GM18873 (cell line): ENCODE data around the gene CNIH3.

Experiments
- ATAC-seq: cut with Tn5 transposase; IDR thresholded peaks from one replicate; pipeline ENCODE4 v1.9.1; 2021; ENCODE audit warnings: mild to moderate bottlenecking, moderate library complexity, moderate number of reproducible peaks; ENCODE audit not compliant: unreplicated experiment, low FRiP score

CNIH3 gene

DNA sequence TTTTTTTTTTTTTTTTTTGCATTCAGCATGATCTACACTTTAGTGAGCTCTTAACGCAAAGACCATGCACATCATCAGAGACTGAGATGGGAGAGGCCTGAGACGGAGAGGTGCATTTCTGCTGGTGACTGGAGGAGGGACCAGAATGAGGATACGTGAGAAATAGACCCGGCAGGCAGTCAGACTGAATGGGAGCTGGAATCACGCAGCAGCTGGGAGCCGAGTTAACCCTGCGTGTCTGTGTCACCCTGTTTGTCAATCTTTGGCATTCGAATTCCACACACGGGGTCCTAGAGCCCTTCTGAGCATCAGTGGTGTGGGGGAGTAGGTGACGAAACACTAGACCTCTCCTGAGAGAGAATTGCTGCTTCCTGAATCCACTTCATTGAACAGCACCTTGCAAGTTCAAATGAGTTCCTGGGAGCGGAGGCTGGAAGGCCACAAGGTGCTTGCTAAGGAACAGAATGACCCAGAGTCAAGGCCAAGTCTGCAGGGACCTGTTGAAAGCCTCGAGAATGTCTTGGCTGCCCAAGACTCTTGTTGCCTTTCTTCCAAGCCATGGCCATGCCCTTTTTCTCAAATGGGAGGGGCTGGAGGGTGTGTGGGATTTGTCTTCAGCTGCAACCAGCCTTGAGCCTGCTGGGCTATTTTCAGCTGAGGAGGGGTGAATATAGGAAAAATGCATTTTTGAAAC lies 123.3 kb downstream of the CNIH3 start:
- ATAC-seq, result no peak

DNA sequence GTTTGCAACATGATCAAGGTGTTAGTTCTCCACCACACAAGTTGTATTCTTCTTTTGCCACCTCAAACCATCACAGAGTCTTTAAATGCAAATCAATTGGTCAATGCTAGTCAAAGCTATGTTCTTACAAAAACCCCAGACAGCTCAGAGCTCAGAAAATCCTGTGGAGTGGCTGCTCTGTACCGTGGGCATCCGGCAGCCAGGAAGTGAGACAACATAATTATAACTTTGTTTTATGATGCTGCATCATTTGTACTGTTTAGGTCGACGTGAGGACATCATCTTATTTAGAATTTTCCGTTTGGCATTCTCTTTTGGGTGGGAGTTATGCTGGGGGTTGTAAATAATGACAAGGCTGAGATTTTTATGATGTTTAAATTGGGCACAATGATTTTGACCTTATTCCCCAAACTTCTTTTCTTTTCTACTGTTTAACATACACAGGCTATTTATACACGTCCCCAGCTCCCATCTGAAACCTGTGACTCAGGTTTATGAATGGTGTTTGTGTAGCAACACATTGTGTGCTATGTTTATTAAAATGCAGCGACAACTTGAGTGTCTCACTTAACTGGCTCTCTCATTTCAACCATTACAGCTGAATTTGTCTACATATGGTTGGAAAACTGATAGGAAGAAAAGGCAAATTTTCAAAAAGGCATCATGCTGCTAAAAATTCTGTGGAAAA lies 124.0 kb downstream of the CNIH3 start:
- ATAC-seq, result peak; percentile 87

DNA sequence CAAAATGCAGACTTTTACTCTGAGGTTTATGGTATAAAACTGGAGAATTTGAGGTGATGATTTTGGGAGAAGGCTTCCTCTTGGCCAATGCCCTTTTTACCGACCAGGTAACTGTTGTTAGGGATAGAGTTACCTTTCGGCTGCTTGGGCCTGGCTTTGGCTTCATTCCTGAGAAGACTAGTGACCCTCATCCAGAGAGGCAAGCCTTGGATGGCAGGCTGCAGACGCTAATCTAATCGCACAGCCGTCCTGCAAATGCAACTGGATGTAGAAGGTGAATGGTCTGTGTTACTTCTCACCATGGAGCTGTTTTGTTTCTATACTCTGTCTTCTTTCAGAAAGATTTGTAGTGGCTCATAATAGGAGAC lies 124.6 kb downstream of the CNIH3 start:
- ATAC-seq, result no peak

DNA sequence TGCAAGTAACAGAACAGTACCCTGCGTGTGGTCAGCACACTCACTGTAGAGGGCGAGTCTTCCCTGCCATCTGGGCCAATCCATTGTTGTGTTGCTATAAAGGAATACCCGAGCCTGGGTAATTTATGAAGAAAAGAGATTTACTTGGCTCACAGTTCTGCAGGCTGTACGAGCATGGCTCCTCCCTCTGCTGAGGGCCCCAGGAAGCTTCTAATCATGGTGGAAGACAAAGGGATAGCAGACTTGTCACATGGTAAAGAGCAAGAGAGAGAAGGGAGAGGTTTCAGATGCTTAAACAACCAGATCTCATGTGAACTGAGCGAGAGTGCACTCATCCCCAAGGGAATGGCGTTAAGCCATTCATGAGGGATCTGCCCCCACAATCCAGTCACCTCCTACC lies 126.2 kb downstream of the CNIH3 start:
- ATAC-seq, result no peak

DNA sequence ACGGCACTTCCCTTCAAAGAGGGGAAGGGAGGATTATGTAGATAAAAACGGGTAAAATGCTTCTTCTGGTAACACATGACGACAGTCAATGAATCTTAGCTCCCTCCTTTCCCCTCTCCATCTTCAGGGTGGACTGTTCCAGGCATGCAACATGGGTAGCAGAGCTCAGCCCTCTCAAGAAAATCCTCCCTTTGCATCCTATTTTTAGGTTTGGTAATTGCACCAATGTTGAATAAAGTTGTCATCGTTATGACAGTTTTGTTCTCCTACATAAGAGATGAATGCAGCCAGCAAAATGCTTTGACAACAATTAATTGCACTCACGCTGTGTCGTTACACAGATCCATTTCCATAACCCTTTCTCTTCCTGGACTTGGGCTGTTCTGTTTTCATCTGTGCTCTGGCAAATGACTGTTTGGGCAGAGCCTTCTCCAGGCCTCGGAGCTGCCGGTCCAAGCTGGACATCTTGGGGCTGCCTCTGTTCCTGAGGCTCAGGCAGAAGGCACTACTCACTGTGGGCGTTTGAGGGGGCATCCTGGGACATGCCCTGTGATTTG lies 127.6 kb downstream of the CNIH3 start:
- no peak for ATAC-seq

DNA sequence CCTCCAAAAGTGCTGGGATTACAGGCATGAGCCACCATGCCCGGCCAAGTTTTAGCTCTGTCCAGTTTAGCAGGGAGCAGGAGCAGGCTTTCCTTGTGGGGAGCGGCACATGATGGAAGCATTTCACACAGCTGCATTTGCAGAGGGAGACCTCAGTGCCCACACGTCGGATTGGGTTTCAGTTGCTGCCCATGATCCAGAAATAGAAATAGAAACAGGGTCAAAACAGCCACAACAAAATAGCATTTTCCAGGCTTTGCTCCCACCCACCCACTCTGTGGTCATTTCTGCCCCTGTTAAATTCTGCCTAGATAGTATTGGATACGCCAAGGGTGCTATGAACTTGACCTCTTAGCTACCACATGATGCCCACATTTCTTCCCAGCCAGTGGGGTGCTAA lies 128.4 kb downstream of the CNIH3 start:
- ATAC-seq, result no peak

DNA sequence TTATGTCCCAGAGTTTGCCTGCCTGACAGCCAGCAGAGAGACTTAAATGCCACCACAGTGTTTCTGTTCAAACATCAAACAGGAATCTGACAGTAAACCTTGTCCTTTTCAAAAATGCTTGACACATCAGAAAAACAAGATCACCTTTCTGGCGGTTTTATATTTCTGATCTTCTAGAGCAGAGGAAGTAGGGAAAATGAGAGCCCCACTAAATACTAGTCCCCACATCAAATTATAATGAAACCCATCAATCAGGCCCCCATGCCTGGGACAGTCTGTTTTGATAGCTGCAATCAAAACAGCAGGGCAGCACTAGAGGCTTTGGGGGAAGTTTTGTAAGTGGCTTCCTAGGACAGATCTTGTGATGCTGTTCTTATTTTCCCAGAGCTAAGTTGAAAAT lies 129.3 kb downstream of the CNIH3 start:
- no peak for ATAC-seq

DNA sequence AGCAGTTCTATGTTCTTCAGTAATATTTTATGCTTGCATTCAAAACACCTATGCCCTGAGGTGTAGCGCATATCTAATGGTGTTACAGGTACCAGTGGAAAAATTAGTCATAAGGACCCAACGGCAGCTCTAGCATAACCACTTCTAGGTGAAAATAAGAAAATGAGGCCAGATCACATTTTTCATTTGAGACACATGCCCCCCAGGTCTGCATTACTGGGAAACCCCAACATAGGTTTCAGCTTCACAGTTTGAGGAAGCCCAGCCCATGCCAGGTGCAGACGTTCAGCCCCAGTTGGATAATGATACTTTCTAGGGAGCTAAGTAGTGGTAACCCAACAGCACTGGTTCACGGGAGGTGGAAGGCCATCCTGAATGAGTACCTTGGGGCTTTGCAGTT lies 129.8 kb downstream of the CNIH3 start:
- ATAC-seq, result no peak

DNA sequence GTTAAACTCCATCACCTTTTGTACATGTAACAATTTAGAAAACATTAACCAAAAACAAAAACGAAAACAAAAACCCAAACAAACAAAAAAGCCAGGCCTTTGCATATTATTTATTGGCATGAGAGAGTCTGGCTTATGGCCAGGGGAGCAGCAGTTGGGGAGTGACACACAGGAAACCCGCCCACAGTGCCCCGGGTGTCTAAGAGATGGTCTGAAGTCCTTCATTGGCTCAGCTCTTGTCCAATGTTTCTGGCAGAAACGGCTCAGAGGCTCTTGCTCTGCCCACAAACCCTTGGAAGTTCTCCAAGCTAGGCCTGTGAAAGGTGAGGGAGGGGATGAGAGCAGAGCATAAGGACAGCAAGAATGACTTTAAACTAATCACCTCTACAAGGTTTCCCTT lies 131.5 kb downstream of the CNIH3 start:
- no peak for ATAC-seq

DNA sequence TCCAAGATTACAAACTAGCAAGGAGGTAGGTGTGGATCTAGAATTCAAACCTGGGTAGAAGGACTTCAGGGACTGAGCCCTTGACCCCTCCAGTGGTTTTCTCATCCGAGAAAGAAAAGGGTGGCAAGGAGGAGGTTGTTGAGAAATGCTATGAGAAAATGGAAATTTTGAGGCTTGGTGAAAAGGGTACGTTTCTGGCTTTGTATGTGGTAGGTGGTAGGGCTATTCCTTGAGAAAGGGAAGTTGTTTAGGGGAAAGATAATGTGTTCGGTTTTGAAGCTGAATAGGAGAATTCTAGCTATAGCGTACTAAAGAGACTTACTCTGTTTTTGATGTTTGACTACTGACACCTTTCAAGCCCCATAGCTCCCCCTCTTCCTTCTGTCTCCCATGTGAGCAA lies 133.8 kb downstream of the CNIH3 start:
- ATAC-seq, result no peak

DNA sequence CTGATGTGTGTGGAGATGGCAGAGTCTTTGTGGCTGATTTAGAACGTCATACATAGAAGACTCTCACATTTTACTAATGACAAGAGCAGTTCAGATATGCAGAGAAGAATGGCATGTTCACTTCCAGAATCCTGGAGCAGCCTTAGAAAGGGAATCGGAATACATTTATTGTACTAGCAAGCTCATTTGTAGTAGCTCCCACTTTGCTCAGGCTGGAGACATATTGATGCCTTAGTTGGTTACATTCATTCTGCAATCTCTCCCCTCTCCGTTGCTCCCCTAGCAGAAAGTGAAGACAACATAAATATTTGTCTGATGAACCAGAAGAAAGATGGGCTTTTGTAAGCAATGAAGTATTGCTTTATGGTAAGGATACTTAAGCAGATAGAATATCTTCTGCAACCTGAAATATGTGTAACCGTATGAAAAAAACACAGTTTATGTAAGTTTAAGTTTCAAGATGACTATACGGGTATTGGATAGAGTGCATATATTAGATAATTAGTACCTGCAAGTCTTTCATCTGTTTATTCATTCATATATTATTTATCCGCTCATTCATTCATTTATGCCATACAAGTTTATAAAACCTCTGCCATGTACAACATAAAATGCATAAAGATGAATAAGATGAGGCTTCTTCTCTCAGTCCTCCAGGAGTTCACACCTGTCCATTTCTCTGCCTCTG lies 135.7 kb downstream of the CNIH3 start:
- ATAC-seq, result no peak

DNA sequence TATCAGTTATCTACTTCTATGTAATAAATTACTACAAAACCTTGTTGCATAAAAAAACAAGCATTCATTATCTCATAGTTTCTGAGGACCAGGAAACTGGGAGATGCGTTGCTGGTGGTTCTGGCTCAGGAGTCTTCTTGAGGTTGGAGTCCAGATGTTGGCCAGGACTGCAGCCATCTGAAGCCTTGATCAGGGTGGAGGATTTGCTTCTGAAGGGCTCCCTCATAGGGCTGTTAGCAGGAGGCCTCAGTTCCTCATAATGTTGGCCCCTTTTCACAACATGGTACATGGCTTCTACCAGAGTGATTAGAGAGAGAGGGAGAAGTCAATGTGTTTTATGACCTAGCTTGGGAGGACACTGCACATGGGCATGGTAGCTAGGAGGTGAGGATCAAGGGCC lies 137.4 kb downstream of the CNIH3 start:
- ATAC-seq, result no peak

DNA sequence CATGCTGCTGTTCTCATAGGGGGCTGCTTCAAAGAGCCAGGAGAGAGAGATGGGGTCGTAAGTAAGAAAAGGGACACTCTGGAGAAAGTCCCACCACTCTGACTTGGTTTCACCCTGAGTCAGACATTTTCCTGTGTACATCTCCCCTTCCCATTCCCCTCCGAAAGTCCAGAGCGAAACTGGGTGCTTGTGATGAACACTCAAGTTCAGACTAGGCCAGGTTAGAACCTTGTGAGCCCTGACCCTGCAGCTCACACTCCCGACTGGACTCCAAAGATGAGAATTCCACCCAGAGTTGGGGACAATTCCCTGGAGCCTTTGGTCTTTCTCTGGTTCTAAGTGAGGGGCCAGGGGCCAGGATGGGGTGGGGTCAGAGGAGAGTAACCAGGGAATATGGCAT lies 139.5 kb downstream of the CNIH3 start:
- no peak for ATAC-seq

DNA sequence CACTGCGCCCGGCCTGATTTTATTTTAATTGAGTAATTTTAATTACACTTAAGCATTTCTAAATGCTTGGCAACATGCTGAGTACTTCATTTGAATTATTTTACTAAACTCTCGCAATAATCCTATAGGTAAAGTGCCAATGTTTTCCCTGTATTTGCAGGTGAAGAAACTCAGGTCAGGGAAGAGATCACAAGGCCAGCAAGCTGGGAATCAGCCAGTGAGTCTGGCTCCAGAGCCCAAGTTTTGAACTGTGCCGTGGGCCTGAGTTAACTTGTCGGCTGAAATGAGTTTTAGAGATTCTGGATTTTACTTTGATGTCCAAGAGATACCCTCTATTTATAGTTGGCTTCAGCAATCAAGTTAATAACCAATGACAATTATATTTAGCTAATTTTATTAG lies 141.4 kb downstream of the CNIH3 start:
- ATAC-seq, result no peak

DNA sequence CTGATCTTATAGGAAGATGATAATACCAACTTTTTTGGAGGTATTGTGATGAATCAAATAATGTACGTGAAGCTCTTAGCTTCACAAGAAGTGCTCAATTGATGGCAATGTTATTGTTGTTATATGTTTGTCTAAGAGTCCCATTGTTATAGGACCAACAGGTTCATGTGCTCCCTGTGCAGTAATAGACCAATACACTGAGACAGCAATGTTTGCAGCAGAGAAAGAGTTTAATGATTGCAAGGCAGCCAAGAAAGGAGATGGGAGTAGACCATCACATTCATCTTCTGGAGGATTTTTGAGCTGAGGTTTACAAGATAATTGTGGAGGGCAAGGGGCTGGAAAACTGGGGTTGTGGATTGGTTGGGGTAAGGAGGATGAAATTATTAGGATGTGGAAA lies 143.0 kb downstream of the CNIH3 start:
- no peak for ATAC-seq

DNA sequence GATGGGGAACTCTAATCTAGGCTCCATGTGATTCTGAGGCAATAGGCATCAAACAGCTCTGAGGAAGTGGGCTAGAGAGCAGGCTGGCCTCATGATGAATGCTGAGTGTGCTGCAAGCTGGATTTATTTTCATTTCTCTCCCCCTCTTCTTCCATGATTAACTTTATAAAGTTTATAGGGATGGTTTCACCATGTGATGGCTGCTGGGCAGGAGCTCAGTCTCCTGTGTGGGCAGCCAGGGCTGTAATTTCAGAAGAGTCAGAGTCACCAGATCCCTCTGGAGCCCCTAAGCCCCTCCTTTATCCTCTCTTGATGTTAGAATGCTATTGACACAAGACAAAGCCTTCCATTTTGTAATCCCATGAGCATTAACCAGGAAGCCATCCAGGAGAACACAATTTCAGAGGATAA lies 143.6 kb downstream of the CNIH3 start:
- no peak for ATAC-seq

DNA sequence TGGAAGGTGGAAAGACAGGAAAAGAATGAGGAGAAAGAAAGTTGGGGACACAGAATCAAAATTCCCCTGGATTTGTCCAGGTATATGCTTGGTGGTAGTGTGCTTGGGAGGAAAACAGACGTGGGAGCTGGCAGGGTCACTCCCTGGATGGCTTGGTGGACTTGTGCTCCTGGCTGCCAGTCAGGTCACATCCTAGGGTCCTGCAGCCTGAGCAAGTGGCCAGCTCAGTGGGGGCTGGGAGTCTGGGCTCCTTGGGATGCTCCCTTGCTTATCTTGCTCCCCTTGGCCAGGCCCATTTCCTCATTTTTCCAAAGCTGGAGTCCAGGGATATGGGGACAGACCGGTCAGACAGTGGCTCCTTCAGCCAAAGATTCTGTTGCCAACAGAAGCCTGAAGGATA lies 144.0 kb downstream of the CNIH3 start:
- ATAC-seq, result no peak

DNA sequence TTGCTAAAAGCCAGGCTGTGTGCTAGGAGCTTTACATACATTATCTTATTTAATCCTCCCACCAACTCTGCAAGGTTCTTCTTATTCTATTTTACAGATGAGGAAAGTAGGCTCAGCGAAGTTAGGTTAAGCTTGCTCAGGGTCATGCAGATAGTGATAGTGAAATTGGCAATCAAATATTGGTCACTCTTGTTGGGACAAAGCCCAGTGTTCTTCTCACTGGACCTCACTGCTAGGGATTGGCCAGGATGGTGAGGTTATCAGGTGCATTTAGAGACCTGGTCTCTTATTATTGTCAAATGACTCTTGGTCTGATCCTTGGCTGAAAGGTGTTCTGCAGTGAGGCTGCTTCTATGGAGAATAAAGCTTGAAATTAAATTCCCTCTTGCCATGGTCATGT lies 145.1 kb downstream of the CNIH3 start:
- no peak for ATAC-seq

DNA sequence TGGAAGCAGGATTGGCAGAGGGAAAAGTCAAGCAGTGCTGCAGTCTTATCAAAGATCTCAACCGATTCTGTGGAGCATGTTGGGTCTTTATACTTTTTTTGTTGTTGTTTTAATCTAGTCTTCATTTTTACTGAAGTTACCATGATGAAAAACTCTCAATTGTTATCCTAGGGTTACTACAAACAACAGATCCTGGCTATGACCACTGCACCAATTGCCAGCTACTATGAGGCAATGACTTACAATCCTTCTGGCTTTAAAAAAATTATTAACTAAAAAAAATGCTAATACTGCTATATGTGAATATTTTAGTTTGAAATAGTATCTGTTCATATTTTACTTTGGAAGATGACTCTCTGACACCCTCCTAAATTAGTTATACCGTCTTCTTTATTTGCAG lies 145.9 kb downstream of the CNIH3 start:
- no peak for ATAC-seq

DNA sequence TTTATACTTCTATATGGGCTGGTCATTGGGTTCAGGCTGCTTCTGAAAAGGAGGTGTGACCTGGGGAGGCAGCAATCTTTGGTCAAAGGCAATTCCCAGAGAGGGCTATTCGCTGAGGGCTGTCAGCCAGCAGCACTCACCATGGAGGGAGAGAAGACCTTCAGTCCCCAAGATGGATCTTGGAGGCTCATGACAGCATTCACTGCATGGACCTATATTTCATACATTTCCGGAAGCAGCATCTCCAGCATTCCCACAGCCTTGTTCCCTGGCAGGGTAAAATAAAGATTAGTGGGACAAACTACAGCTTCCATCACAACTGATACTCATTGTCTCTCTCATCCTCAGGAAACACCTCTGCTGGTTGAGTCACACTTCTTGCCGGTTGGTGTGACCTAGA lies 146.6 kb downstream of the CNIH3 start:
- ATAC-seq, result no peak

DNA sequence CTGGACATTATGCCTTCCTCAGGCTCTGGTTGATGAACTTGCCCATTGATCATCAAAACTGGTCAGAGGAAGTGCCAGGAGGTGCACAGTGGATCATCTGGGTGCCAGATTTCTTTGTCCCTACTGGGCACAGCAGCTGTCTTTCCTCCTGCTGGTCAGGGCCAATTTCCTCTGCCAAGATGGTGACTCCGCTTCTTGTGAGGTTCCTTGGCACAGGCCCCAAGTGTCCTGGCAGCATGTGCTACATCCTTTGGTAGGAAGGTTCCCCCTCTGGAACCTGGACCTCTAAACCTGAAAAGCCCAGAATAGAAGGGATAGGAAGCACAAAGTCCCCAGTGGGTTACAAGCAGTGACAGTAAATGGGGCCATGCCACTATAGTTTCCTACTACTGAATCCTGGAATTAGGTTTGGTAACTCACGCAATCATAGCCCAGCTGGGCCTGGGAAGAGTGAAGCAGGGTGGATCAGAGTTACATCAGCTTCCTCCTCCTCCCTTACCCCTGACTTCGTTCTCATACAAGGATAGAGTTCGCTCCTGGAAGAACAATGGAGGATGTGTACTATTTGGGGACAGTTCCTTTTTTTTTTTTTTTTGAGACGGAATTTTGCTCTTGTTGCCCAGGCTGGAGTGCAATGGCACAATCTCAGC lies 147.1 kb downstream of the CNIH3 start:
- ATAC-seq, result no peak
